Myometrial cell (primary cell): ENCODE results near the gene ORC4. TPM values are rescaled to one million over a fixed set of nuclear protein-coding genes. Genes with fewer than 3 reads are reported as not detected.

ENCODE experiments used
- total RNA-seq: library from RNA; depleted of rRNA; stranded (reverse); fragments of >200 nt; gene quantifications from 2 replicates; pipeline ENCODE4 v1.2.3, GENCODE V29; 2015

Gene ORC4
- total RNA-seq, result 42.7 and 63.3 TPM in 2 replicates

DNA sequence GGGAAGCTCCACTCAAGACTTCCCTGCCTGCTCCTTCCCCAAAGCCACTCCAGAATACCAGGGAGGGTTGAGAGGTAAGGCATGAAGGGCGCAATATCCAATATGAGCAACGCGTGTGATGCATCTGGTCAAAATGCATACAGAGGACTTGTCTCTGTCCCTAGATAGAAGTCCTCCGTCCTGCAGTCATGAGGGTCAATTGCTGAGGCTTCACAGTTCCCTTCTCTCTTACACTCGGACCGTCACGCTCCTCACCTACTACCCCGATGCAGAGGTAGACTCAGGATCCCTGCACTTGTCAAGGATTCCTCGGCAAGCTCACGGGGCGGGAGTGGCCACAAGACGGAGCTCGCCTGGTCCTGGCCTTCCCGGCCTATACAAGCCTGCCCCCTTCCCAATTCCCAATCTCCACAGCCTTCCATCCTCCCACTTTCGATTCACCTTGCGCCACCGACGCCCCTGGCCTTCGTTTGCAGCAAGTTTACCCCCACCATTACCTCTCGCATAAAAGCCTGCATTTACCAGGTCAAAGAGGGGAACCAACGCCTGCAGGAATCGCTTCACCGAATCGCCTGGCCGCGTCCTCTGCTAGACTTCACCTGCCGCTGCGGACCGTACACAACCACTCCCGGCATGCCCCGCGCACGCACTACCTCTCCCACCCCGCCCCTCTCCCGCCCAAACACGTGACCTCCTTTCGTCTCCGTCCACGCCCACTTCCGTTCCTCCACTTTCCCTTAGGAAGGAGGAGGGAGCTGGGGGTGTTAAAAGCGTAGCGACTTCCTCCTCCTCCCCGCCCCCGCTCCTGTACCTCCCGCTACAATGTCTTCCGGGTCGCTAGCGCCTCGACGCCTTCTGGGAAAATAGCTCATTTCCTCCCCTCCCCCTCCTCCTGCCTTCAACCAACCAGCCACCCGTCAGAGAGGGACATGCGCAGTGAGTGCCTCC lies at the start of gene ORC4:
ORC4 (minus strand) TSS at position 627 of the 948 bp plus-strand sequence. CDS start 44,779 bp downstream, outside the sequence.

GRCh38 chr2:148021059-148021861 lies 723 bp upstream of the ORC4 start, which contains the start of gene MBD5:
TSS of gene MBD5 (plus strand) at chr2:148021091.

Other genes starting within 250 kb of the ORC4 start
- gene ACVR2A, start 175.7 kb downstream of the ORC4 start, total RNA-seq, result 2.7 and 3.5 TPM in 2 replicates
- gene MBD5, start 354 bp upstream of the ORC4 start, total RNA-seq, result 13.6 and 17.6 TPM in 2 replicates